GM12891 (cell line): ENCODE results near the gene SF1.

Experiments
- POLR2A ChIP-seq: IDR thresholded peaks from 2 replicates; pipeline ENCODE4 v1.6.1; 2011; ENCODE audit warnings: low read depth, low read length, control low read depth
- POLR2AphosphoS5 ChIP-seq: IDR thresholded peaks from 2 replicates; pipeline ENCODE4 v1.6.1; 2011; ENCODE audit warnings: low read depth, low read length, control low read depth
- SPI1 ChIP-seq: IDR thresholded peaks from 2 replicates; pipeline ENCODE4 v1.6.1; 2011; ENCODE audit warnings: low read depth, low read length, control low read depth
- TAF1 ChIP-seq: IDR thresholded peaks from 2 replicates; pipeline ENCODE4 v1.6.1; 2011; ENCODE audit warnings: low read depth, low read length, control low read depth

DNA sequence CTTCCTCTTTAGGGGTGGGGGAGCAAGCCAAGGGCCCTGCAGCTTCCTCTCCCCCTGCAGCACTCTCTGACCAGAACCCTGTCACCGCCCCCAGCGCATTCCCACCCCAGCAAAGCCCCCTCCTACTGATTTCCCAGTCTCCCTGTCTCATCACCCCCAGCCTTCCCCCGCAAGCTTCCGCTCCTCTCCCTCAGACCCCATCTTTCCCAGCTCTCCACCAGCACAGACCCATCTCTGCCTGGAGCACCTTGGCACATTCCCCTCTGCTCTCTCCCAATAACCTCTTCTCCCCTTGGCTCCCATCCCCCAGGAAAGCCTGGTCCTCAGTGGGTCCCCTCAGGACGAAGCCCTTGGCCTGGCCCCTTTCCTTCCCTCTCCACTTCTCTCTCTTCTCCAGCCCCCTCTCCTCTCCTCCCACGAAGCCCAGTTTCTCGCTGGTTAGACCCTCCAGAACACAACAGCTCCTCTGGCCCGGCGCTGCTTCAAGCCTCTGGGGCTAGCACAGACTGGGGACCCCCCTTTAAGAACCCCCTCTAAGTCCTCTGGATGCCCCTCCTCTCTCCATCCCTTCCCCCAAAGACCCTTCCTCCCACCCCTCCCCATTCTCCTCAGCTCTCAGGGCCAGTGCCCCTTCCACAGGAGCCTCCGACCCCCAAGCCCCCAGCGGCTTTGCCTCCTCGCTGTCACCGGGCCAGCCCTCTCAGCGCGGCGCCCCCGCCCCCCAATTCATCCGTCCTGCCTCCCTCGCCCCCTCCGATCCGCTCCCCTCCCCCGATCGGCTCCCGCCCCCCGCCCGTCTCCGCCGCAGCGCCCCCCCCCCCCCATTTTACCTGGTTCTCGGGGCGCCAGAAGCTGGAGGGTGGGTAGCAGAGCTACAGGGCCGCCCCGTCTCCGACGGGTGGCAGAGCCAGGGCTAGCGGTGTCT, 55.9 kb downstream of the SF1 start:
- TF ChIP-seq SPI1 (no peak), TAF1 (no peak), POLR2A (no peak), POLR2AphosphoS5 (no peak)
